AG04450 (cell line): ENCODE results near the gene C7orf57. TPM values are rescaled to one million over a fixed set of nuclear protein-coding genes. Genes with fewer than 3 reads are reported as not detected.
"Not testable (repeated sequence)": the region's sequence is repeated elsewhere in the genome, so short reads cannot be mapped to it uniquely, and the experiment has no call there.

Experiments
- CTCF ChIA-PET: fragments of 300-600, 350-600 bp; formaldehyde crosslinking; extraction: SDS; loops from one replicate; lab custom pipeline; 2022; ENCODE audit warnings: antibody characterized with exemption, inconsistent platforms; lab: Charles Lee
- POLR2A ChIA-PET: fragments of 350-600 bp; formaldehyde crosslinking; extraction: SDS; loops from one replicate; lab custom pipeline; 2021; ENCODE audit warnings: antibody characterized with exemption, inconsistent platforms; lab: Yijun Ruan, JAX
- DNase-seq: peaks from one replicate; pipeline ENCODE4 v3.0.0-alpha.2; 2011; ENCODE audit warnings: low read depth, low spot score
- H3K27ac ChIP-seq: one replicate; pipeline ENCODE4 v1.5.1; 2012; ENCODE audit warnings: low read depth, low read length, control low read depth
- H3K27me3 ChIP-seq: one replicate; pipeline ENCODE4 v1.6.0; 2012; ENCODE audit warnings: low read length; ENCODE audit not compliant: control insufficient read depth, insufficient read depth
- H3K4me3 ChIP-seq: 2 replicates; pipeline ENCODE4 v1.5.1; 2011; ENCODE audit warnings: mild to moderate bottlenecking, low read depth, low read length, control low read depth
- H3K9me3 ChIP-seq: 2 replicates; pipeline ENCODE4 v1.5.1; 2012; ENCODE audit warnings: low read length; ENCODE audit not compliant: control insufficient read depth, insufficient read depth
- CTCF ChIP-seq: IDR thresholded peaks from 2 replicates; pipeline ENCODE4 v1.5.1; 2011; ENCODE audit warnings: low read depth, low read length, control low read depth, inconsistent platforms
- polyA plus RNA-seq: library from polyadenylated mRNA; depleted of rRNA; stranded (reverse); fragments of >200 nt; gene quantifications from 2 replicates; pipeline ENCODE4 v1.2.3, GENCODE V29; 2011

Gene C7orf57
- polyA plus RNA-seq, 1 experiment, result not detected

- peak; percentile 77 for TF ChIP-seq CTCF
- Histone ChIP-seq H3K4me3 (peak overlapping the region; percentile 67), H3K27ac (no peak overlapping the region), H3K9me3 (no peaks in the 10 kb centered on the region), H3K27me3 (no peaks in the 10 kb centered on the region)
- ChIA-PET POLR2A (interaction anchor here (1.2 kb wide), 1 partner anchor 119 kb away, joined by 5 read pairs; no protein-coding TSS in a partner anchor), CTCF (interaction anchor here (0.6 to 8.0 kb wide), 21 partner anchors 9 to 181 kb away, joined by 3 to 160 read pairs (median 6); no protein-coding TSS in a partner anchor)
- DNase-seq, result no peak
Observed at GRCh38 chr7:47991741-47992311, 43.5 kb upstream of the C7orf57 start.

GRCh38 chr7:47992446-47992845 lies 42.9 kb upstream of the C7orf57 start:
- CTCF ChIA-PET, result interaction anchor here (0.6 to 8.0 kb wide), 13 partner anchors 8 to 165 kb away, joined by 3 to 160 read pairs (median 8); no protein-coding TSS in a partner anchor
- no peak overlapping the region for H3K4me3 ChIP-seq
- H3K9me3 ChIP-seq, result no peaks in the 10 kb centered on the region
- POLR2A ChIA-PET, result interaction anchor here (1.2 kb wide), 1 partner anchor 118 kb away, joined by 5 read pairs; no protein-coding TSS in a partner anchor
- no peak overlapping the region for H3K27ac ChIP-seq
- no peaks in the 10 kb centered on the region for H3K27me3 ChIP-seq
- DNase-seq, result no peak
- TF ChIP-seq CTCF, result no peak

- no peak for TF ChIP-seq CTCF
- Histone ChIP-seq H3K27me3 (no peaks in the 10 kb centered on the region), H3K27ac (no peak overlapping the region), H3K9me3 (no peaks in the 10 kb centered on the region; the same call in 1 of the 2 replicates), H3K4me3 (no peak overlapping the region)
- DNase-seq, result no peak
- ChIA-PET POLR2A (no interaction called here), CTCF (interaction anchor here (0.8 to 2.8 kb wide), 4 partner anchors 8 to 111 kb away, joined by 3 to 15 read pairs (median 6); no protein-coding TSS in a partner anchor)
Observed at GRCh38 chr7:47999413-47999812, 35.9 kb upstream of the C7orf57 start.

- POLR2A ChIA-PET, H3K4me3 ChIP-seq, H3K27me3 ChIP-seq, DNase-seq, H3K9me3 ChIP-seq, H3K27ac ChIP-seq: not testable (repeated sequence)
- CTCF ChIA-PET, result interaction anchor here (0.7 to 2.8 kb wide), 3 partner anchors 9 to 110 kb away, joined by 3 to 15 read pairs (median 8); no protein-coding TSS in a partner anchor
Observed at GRCh38 chr7:48000164-48000563, 35.2 kb upstream of the C7orf57 start.

- DNase-seq, result no peak
- Histone ChIP-seq H3K27ac (no peak overlapping the region), H3K4me3 (no peak overlapping the region), H3K9me3 (no peaks in the 10 kb centered on the region; the same call in 1 of the 2 replicates), H3K27me3 (no peaks in the 10 kb centered on the region)
- CTCF ChIA-PET, result interaction anchor here (0.9 to 1.4 kb wide), 2 partner anchors 12 to 16 kb away, joined by 3 to 5 read pairs; no protein-coding TSS in a partner anchor
- no peak for TF ChIP-seq CTCF
- POLR2A ChIA-PET, result no interaction called here
Observed at GRCh38 chr7:48004032-48004431, 31.3 kb upstream of the C7orf57 start.
